BLaER1 treated with 17β-estradiol and CSF1 and Interleukin-3, amounts not matched to agents 10 nM and 100 nM (cell line): ENCODE results near the gene ANK2.
"Not testable (repeated sequence)": the region's sequence is repeated elsewhere in the genome, so short reads cannot be mapped to it uniquely, and the experiment has no call there.

Experiments
- H3K27ac ChIP-seq, 11 experiments: shearing (Covaris generic); formaldehyde crosslinking; 2 replicates each; pipeline ENCODE4 v1.8.1; 2022
- H3K27me3 ChIP-seq, 11 experiments: shearing (Covaris generic); formaldehyde crosslinking; 2 replicates each; pipeline ENCODE4 v1.8.1; 2022
- H3K36me3 ChIP-seq, 11 experiments: shearing (Covaris generic); formaldehyde crosslinking; 2 replicates each; pipeline ENCODE4 v1.8.1; 2022
- H3K4me1 ChIP-seq, 10 experiments: shearing (Covaris generic); formaldehyde crosslinking; 2 replicates each; pipeline ENCODE4 v1.8.1; 2022
- H3K4me2 ChIP-seq, 11 experiments: shearing (Covaris generic); formaldehyde crosslinking; 2 replicates each; pipeline ENCODE4 v1.8.1; 2022
- H3K4me3 ChIP-seq, 10 experiments: shearing (Covaris generic); formaldehyde crosslinking; 2 replicates each; pipeline ENCODE4 v1.8.1; 2022
- H3K9ac ChIP-seq, 11 experiments: shearing (Covaris generic); formaldehyde crosslinking; 2 replicates each; pipeline ENCODE4 v1.8.1; 2022
- H3K9me3 ChIP-seq, 11 experiments: shearing (Covaris generic); formaldehyde crosslinking; replicated peaks in 1 of 11; 2 replicates each; pipeline ENCODE4 v1.8.1; 2022
- H4K20me1 ChIP-seq, 11 experiments: shearing (Covaris generic); formaldehyde crosslinking; 2 replicates each; pipeline ENCODE4 v1.8.1; 2022
- Cebpa-rat ChIP-seq, 11 experiments: shearing (Covaris generic); IDR thresholded peaks; 2 replicates each; pipeline ENCODE4 v1.8.1; 2022

The ANK2 gene

DNA sequence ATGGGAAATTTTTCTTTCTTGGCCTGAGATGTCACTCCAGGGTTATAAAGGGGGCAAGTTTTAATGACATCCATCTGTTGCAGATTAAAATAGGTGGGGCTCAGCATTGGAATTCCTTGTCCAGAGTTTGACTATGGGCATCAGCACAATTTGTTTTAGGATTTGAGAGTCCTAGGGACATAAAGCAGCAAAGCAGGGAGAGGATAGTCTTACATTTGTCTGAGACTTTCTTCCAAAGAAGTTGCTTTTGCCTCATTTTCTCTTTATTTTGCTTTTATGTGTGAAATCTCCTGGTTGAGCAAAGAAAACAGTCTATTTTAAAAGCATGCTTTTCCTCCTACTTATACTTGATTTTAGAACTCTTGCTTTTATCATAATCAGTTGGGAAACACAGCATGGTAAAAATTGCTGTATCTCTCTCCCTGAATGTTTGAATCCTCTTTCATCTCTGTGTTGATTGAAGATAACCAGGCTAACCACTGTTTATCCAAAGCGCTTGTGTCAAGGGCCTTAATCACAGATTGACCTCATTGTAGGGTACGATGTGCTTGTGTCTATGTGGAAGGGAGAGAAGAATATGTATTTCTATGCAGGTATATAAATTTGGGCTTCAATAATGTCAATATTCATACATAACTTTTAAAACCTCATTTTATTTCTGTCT lies 121.5 kb downstream of the ANK2 start:
- Histone ChIP-seq H3K4me1 (no peaks in the 10 kb centered on the region), H3K4me2 (no peak overlapping the region), H4K20me1 (no peaks in the 10 kb centered on the region), H3K9ac (no peak overlapping the region), H3K36me3 (no peaks in the 10 kb centered on the region), H3K9me3 (no peaks in the 10 kb centered on the region), H3K4me3 (no peak overlapping the region), H3K27ac (no peak overlapping the region), H3K27me3 (no peaks in the 10 kb centered on the region)
- TF ChIP-seq Cebpa-rat (IDR thresholded peaks at IDR 0.05): no peak

DNA sequence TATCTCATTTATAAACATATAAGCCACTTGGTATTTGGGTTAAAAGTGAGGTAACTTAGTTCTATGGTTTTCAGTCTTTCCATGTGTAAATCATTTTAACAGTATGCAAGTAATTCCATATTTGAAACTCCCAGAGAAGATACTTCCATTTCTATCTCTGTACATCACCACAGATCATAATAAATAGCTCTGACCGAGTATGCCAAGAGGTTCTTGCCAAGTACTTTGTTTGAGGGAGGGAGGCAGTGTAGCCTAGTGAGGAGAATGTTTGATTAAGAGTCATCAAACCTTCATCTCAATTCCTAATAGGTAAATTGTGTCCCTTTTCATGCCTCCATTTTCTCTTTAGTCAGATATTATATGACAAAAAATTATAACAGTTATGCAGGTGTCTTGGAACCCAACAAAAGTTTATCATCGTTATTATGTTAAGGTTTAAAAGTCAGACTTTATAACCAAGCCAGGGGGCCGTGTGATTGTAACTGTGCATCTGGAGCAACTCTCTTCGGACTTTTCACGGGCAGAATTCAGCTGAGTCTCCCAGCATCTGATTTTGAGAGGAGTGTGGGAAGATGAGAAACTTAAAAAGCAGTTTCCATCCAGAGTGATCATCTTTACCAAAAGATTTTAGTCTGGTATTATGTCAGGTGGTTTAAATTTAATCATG lies 123.8 kb downstream of the ANK2 start:
- H3K9me3 ChIP-seq: peaks cover 0 to 3% (median 0%) of the 10 kb centered on the region in 11 experiments; a peak in 1 of 22 replicates
- no peak overlapping the region for H3K4me2 ChIP-seq
- H3K27me3 ChIP-seq: no peaks in the 10 kb centered on the region
- no peaks in the 10 kb centered on the region for H3K4me1 ChIP-seq
- H4K20me1 ChIP-seq: no peaks in the 10 kb centered on the region
- H3K9ac ChIP-seq: no peak overlapping the region
- H3K4me3 ChIP-seq: no peak overlapping the region
- H3K36me3 ChIP-seq: no peaks in the 10 kb centered on the region
- no peak for TF ChIP-seq Cebpa-rat (IDR thresholded peaks at IDR 0.05)
- H3K27ac ChIP-seq: no peak overlapping the region

DNA sequence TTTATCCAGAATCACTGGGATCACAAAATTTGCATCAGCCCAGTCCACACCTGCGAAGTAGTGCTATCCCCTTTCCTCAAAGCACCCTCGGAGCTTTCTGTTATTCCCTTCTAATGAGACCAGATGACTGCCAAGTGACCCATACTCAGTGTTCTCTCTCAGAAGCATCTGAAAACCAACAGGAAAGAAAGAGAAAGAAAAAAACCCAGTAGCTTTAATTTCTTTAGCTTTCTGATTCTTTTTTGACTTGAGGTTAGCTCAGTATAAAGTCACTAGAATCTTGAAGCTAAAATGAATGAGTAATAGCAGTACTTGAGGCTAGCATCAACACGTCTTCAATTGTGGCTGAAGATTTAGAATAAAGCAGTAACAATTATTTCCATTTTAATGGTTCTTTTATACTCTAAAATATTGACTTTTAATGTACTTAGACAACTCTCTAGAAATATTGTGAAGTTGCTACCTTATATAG lies 124.4 kb downstream of the ANK2 start:
- H3K4me2 ChIP-seq: no peak overlapping the region
- H3K27ac ChIP-seq: no peak overlapping the region
- no peaks in the 10 kb centered on the region for H4K20me1 ChIP-seq
- no peak overlapping the region for H3K9ac ChIP-seq
- no peak overlapping the region for H3K4me3 ChIP-seq
- no peaks in the 10 kb centered on the region for H3K36me3 ChIP-seq
- no peaks in the 10 kb centered on the region for H3K4me1 ChIP-seq
- no peak for TF ChIP-seq Cebpa-rat (IDR thresholded peaks at IDR 0.05)
- H3K9me3 ChIP-seq: peaks cover 0 to 3% (median 0%) of the 10 kb centered on the region in 11 experiments; a peak in 1 of 22 replicates
- H3K27me3 ChIP-seq: no peaks in the 10 kb centered on the region

DNA sequence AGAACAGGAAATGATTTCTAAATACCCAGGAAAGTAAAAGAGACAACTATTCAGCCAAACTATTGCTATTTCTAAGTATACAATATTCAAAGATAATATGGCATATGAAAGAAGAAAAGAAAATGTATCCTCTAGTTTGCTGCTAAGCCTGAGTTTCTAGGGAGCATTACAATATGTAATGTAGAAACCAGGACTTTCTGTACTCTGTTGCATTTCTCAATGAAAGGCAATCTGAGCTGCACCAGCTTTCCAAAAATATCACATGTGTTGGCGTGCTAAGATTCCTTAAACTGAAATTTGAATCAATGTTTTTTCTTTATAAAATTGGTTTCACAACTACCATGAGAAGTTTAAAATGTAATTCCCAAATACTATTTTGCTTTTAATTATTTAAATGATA lies 129.6 kb downstream of the ANK2 start:
- no peak for TF ChIP-seq Cebpa-rat (IDR thresholded peaks at IDR 0.05)
- Histone ChIP-seq H3K9ac (no peak overlapping the region), H3K4me1 (peaks cover 0 to 16% (median 4%) of the 10 kb centered on the region in 10 experiments; a peak in 8 of 20 replicates), H3K27ac (no peak overlapping the region), H3K27me3 (no peaks in the 10 kb centered on the region), H3K4me2 (no peak overlapping the region), H3K36me3 (no peaks in the 10 kb centered on the region), H3K9me3 (peaks cover 0 to 3% (median 0%) of the 10 kb centered on the region in 11 experiments; a peak in 1 of 22 replicates), H4K20me1 (no peaks in the 10 kb centered on the region), H3K4me3 (no peak overlapping the region)

- H3K27me3 ChIP-seq: no peaks in the 10 kb centered on the region
- H3K4me1 ChIP-seq: peaks cover 0 to 16% (median 4%) of the 10 kb centered on the region in 10 experiments; a peak in 8 of 20 replicates
- H3K9me3 ChIP-seq: peaks cover 0 to 3% (median 0%) of the 10 kb centered on the region in 11 experiments; a peak in 1 of 22 replicates
- H3K4me3 ChIP-seq: no peak overlapping the region
- H3K9ac ChIP-seq: no peak overlapping the region
- no peaks in the 10 kb centered on the region for H3K36me3 ChIP-seq
- no peak overlapping the region for H3K27ac ChIP-seq
- H4K20me1 ChIP-seq: no peaks in the 10 kb centered on the region
- no peak overlapping the region for H3K4me2 ChIP-seq
- TF ChIP-seq Cebpa-rat (IDR thresholded peaks at IDR 0.05): no peak
These were observed 130.5 kb downstream of the ANK2 start for GRCh38 chr4:113179996-113180395.

DNA sequence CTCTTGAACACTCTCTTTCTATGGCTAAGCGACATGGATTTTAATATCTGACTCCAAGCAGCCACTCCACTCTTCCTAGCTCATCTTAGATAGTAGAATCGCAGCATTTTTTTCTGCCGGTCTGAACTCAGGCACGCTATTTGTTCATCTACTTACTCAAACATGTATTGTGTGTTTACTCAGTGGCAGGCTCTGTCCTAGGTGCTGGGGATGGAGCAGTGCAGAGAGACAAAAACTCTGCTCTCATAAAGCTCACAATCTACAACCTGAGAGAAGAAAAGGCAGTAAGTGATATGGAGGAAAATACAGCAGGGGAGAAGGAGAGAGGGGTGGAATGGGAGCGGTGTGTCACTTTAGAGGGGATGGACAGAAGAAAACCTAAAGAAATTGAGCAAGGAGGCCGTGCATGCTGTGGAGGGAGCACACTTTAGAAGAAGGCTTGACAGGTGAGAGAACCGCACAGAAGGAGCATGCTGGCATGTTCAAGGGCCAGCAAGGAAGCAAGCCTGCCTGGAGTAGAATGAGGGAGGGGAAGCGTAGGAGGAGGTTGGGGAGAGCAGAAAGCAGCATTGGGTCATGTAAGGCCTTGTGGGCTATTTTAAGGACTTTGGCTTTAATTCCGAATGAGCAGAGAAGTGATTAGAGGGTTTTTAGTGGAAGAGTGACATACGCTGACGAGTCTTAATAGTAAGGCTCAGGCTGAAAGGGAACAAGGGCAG lies 132.0 kb downstream of the ANK2 start:
- H3K4me1 ChIP-seq: peaks cover 0 to 16% (median 4%) of the 10 kb centered on the region in 10 experiments; a peak in 8 of 20 replicates
- TF ChIP-seq Cebpa-rat (IDR thresholded peaks at IDR 0.05): no peak
- no peak overlapping the region for H3K27ac ChIP-seq

DNA sequence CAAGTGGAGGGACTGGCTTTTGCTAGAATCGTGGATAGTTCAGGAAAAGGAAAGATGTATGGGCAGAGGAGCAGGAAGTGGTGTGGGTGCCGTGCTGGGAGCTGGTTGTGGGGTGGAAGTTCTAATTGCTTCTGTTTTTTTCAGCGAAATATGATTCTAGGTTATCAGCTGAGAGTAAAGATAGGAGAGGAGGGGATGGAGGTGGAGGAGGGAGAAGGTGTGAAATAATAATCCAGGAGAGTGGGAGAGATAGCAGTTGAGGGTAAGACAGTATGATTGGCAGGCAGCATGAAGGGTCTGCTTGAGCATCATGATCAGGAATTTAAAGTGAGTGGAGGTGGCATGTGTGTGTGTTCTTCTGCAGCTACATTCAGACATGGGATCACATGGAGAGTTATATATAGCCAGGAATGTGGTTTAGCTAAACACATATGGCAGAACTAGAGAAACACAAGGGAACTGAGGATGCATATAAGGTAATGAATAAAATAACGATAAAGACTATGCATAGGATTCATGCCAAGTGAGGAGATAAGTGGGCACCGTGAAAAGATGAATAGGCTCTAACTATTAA lies 133.7 kb downstream of the ANK2 start:
- Histone ChIP-seq H3K4me2 (peak overlapping the region in 6 of 11 experiments; percentile 17 to 59 (median 39); a peak in 11 of 22 replicates), H3K4me3 (no peak overlapping the region), H3K9ac (no peak overlapping the region), H3K27me3 (no peaks in the 10 kb centered on the region), H3K9me3 (no peaks in the 10 kb centered on the region), H3K36me3 (no peaks in the 10 kb centered on the region), H3K4me1 (peaks cover 0 to 31% (median 10%) of the 10 kb centered on the region in 10 experiments; a peak in 9 of 20 replicates), H4K20me1 (no peaks in the 10 kb centered on the region), H3K27ac (no peak overlapping the region)
- no peak for TF ChIP-seq Cebpa-rat (IDR thresholded peaks at IDR 0.05)

More for the DNA sequence above, 132.0 kb downstream of the ANK2 start:
- H4K20me1 ChIP-seq: no peaks in the 10 kb centered on the region
- no peak overlapping the region for H3K4me3 ChIP-seq
- H3K9me3 ChIP-seq: peaks cover 0 to 3% (median 0%) of the 10 kb centered on the region in 11 experiments; a peak in 1 of 22 replicates
- H3K36me3 ChIP-seq: no peaks in the 10 kb centered on the region
- no peak overlapping the region for H3K4me2 ChIP-seq
- H3K9ac ChIP-seq: no peak overlapping the region
- no peaks in the 10 kb centered on the region for H3K27me3 ChIP-seq

DNA sequence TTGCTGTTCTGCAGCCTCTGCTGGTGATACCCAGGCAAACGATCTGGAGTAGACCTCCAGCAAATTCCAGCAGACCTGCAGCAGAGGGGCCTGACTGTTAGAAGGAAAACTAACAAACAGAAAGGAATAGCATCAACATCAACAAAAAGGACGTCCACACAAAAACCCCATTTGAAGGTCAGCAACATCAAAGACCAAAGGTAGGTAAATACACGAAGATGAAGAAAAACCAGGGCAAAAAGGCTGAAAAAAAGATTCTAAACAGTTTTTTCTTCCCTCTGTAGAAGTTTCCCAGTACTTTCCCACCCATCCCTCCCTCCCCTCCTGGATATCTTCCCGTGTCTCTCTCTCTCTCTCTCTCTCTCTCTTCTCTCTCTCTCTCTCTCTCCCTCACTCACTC lies 136.8 kb downstream of the ANK2 start:
- not testable (repeated sequence) for H3K27ac ChIP-seq, H3K9me3 ChIP-seq, H3K27me3 ChIP-seq, H3K4me2 ChIP-seq, H3K9ac ChIP-seq, H3K4me3 ChIP-seq, H3K36me3 ChIP-seq, H4K20me1 ChIP-seq
- H3K4me1 ChIP-seq: peaks cover 0 to 31% (median 10%) of the 10 kb centered on the region in 10 experiments; a peak in 9 of 20 replicates

DNA sequence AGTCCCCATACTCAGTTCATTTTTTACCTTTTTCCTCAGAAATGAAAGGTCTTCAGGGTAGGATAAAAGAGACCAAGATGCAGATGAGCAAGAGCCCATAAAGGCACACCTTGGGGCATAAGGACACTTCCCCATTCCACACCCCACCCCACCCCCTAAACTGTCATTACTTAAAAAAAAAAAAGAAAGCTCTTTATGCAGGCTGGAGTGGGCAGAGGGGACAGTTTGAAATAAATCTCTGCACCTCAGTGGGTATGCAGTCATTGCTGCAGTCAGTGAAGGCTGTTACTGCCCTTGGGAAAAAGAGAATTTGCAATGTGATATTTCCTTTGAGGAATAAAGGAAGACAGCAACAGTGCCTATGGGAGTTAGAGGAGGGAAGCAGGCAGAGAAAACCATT lies 137.5 kb downstream of the ANK2 start:
- TF ChIP-seq Cebpa-rat (IDR thresholded peaks at IDR 0.05): no peak
- Histone ChIP-seq H3K4me3 (no peak overlapping the region), H3K9ac (no peak overlapping the region)

More for the DNA sequence above, 137.5 kb downstream of the ANK2 start:
- no peaks in the 10 kb centered on the region for H4K20me1 ChIP-seq
- no peaks in the 10 kb centered on the region for H3K9me3 ChIP-seq
- H3K4me2 ChIP-seq: peak overlapping the region in 7 of 11 experiments; percentile 6 to 72 (median 62); a peak in 12 of 22 replicates
- no peaks in the 10 kb centered on the region for H3K36me3 ChIP-seq
- no peak overlapping the region for H3K27ac ChIP-seq
- peaks cover 0 to 31% (median 10%) of the 10 kb centered on the region in 10 experiments; a peak in 9 of 20 replicates for H3K4me1 ChIP-seq
- no peaks in the 10 kb centered on the region for H3K27me3 ChIP-seq
